ENCODE data around the gene PTPRE. TPM values are rescaled to one million over a fixed set of nuclear protein-coding genes. Genes with fewer than 3 reads are reported as not detected.

Gene PTPRE
- total and polyA plus RNA-seq, 2 of the 4 experiments (the other 2 are of a cell fraction), result 0.34 to 0.54 TPM

DNA sequence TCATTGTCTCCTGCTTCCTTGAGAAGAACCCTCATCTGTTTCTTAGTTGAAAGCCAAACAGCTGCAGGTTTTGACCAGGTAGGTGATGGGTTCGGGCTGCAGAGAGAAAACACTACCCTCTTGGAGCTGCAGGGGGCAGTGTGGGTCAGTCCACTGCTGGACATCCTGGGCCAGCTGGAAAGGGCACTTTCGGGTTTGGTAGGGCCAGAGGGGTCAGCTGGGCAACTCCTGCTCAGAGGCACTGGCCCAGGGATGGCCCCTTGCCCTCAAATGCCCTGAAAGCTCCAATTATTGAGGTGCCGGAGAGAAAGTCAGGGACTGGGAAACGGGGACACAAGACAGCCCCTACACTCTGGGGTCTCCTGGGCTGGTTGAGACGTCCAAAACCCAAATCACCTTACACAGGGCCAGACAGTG, 128.7 kb downstream of the PTPRE start:
- no TSS peak for BruUV-seq (replicated peaks)
- no peak overlapping the region for H2BK20ac ChIP-seq (ENCODE audit: low read depth, low read length)
- no peak overlapping the region for H3K9ac ChIP-seq (ENCODE audit: low read depth, low read length)
- H3K4ac ChIP-seq (ENCODE audit: low read depth, low read length), result no peak overlapping the region
- no peak overlapping the region for H4K5ac ChIP-seq (ENCODE audit: low read depth, low read length)
- no peak overlapping the region for H4K91ac ChIP-seq (ENCODE audit: insufficient read depth, low read depth, low read length)
- no peak overlapping the region for H2BK15ac ChIP-seq (ENCODE audit: low read depth, low read length)
- no peak overlapping the region for H3K4me3 ChIP-seq (ENCODE audit: insufficient read depth, low read depth, low read length)
- H3K4me1 ChIP-seq (ENCODE audit: control insufficient read depth, insufficient read depth, low read length), result peaks cover 2% of the 10 kb centered on the region
- intact Hi-C loops (cut with micrococcal nuclease), result loop anchor here (1.0 kb wide), 1 partner anchor 34 kb away; no protein-coding TSS in a partner anchor
- in situ Hi-C loops (cut with MboI; ENCODE audit: low sequenced_read_pairs), result no loop called here
- ATAC-seq (ENCODE audit: low read depth) (peak; percentile 70), DNase-seq (no peak)
- no peak overlapping the region for H3K14ac ChIP-seq (replicated peaks; ENCODE audit: low read depth, low read length)
- H2AK9ac ChIP-seq (replicated peaks; ENCODE audit: low read depth, low read length, poor library complexity), result no peak overlapping the region
- H3K9me1 ChIP-seq (ENCODE audit: insufficient read depth, low read length), result no peaks in the 10 kb centered on the region
- no peak overlapping the region for H2AK5ac ChIP-seq (ENCODE audit: low read depth, low read length)
- no peaks in the 10 kb centered on the region for H3K36me3 ChIP-seq (ENCODE audit: control insufficient read depth, insufficient read depth, low read length)
- ChIA-PET CTCF (interaction anchor here (0.5 to 3.3 kb wide), 11 partner anchors 8 to 119 kb away, joined by 3 to 17 read pairs (median 3); no protein-coding TSS in a partner anchor), POLR2A (ENCODE audit: unreplicated experiment) (no interaction called here)
- no peak overlapping the region for H3K23ac ChIP-seq (ENCODE audit: low read depth, low read length)
- H3K27ac ChIP-seq (ENCODE audit: insufficient read depth, low read length), result no peak overlapping the region
- H3K27me3 ChIP-seq (ENCODE audit: control insufficient read depth, insufficient read depth, low read length), result no peaks in the 10 kb centered on the region; the same call in 1 of the 2 replicates
- H2BK5ac ChIP-seq (ENCODE audit: low read depth, low read length, poor library complexity, severe bottlenecking), result no peak overlapping the region
- no peak overlapping the region for H3K56ac ChIP-seq (ENCODE audit: extremely low read depth, insufficient read depth, low read length)
- no peak overlapping the region for H4K8ac ChIP-seq (ENCODE audit: low read depth in 2 of 2, low read length in 2 of 2)
- no peaks in the 10 kb centered on the region for H4K20me1 ChIP-seq (ENCODE audit: insufficient read depth, low read length)
- H3K18ac ChIP-seq (ENCODE audit: low read depth, low read length), result no peak overlapping the region
- dilution Hi-C loops (cut with HindIII; ENCODE audit: low sequenced_read_pairs, unreplicated experiment), result no loop called here
- no peak overlapping the region for H3K4me2 ChIP-seq (ENCODE audit: low read depth, low read length)
- no peaks in the 10 kb centered on the region for H3K79me1 ChIP-seq (ENCODE audit: low read depth in 1 of 2, low read length in 2 of 2)
- H2BK120ac ChIP-seq (ENCODE audit: low read depth, low read length), result no peak overlapping the region
- no peak overlapping the region for H2AFZ ChIP-seq (replicated peaks; ENCODE audit: low read length, poor library complexity)
- 54% methylated on average over 3 of the region's 5 CpGs; no CpG with 5 or more reads in 1 of the 2 experiments for WGBS, 2 experiments (ENCODE audit: extremely low coverage in 2 of 2, insufficient read length in 1 of 2)
- TF ChIP-seq RCOR1 (IDR thresholded peaks at IDR 0.05; ENCODE audit: insufficient replicate concordance, low read length) (no peak), RAD21 (IDR thresholded peaks at IDR 0.05; ENCODE audit: low read length) (peak; percentile 40), SMC3 (IDR thresholded peaks at IDR 0.05; ENCODE audit: low read depth, low read length) (peak; percentile 35)
- TF ChIP-seq, protein P1, sequence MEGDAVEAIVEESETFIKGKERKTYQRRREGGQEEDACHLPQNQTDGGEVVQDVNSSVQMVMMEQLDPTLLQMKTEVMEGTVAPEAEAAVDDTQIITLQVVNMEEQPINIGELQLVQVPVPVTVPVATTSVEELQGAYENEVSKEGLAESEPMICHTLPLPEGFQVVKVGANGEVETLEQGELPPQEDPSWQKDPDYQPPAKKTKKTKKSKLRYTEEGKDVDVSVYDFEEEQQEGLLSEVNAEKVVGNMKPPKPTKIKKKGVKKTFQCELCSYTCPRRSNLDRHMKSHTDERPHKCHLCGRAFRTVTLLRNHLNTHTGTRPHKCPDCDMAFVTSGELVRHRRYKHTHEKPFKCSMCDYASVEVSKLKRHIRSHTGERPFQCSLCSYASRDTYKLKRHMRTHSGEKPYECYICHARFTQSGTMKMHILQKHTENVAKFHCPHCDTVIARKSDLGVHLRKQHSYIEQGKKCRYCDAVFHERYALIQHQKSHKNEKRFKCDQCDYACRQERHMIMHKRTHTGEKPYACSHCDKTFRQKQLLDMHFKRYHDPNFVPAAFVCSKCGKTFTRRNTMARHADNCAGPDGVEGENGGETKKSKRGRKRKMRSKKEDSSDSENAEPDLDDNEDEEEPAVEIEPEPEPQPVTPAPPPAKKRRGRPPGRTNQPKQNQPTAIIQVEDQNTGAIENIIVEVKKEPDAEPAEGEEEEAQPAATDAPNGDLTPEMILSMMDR (conservative IDR thresholded peaks at IDR 0.05; ENCODE audit: low read depth, low read length), result peak; percentile 56
- H3K9me3 ChIP-seq (ENCODE audit: control insufficient read depth, insufficient read depth, low read length), result no peaks in the 10 kb centered on the region
